ENCODE data around the gene NPM1.

NPM1 gene

DNA sequence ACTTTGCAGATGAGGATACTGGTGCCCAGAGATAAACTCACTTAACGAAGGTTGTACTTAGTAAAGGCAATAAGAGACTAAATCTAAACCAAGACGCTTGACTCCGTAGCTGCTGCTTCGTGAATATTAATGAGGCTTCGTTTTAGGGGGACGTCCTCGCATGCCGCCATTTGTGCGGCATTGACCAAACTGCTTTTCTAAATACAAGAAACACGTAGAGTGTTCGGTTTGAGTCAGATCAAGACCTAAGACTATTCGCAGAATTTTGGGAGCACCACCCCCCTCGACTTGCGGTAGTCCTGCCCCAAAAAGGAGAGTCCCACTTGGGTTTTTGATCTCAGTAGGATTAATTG is 1.1 kb downstream of the NPM1 start:
- Histone ChIP-seq H3K4me1 (ENCODE audit: control insufficient read depth, insufficient read depth, low read depth, low read length) (peaks cover 12% of the 10 kb centered on the region), H2AK5ac (ENCODE audit: low read length, severe bottlenecking) (no peak overlapping the region), H3K4me3 (ENCODE audit: insufficient read depth in 1 of 2, low read depth in 1 of 2, low read length in 2 of 2) (peak overlapping the region; percentile 85 to 94), H3K4me2 (ENCODE audit: low read length, poor library complexity, severe bottlenecking) (peak overlapping the region; percentile 86), H3K36me3 (ENCODE audit: control insufficient read depth in 1 of 2, insufficient read depth in 2 of 2, low read depth in 1 of 2, low read length in 2 of 2) (peaks cover 7 to 40% of the 10 kb centered on the region in 2 experiments), H2BK15ac (ENCODE audit: low read depth, poor library complexity, severe bottlenecking) (no peak overlapping the region), H3K23ac (ENCODE audit: low read length in 2 of 2) (no peak overlapping the region), H2BK5ac (ENCODE audit: low read depth, low read length, poor library complexity, severe bottlenecking) (no peak overlapping the region), H3K4ac (ENCODE audit: low read depth in 1 of 2, low read length in 2 of 2) (no peak overlapping the region), H2BK12ac (ENCODE audit: low read length in 2 of 2) (no peak overlapping the region), H4K91ac (ENCODE audit: low read length) (no peak overlapping the region), H3K27ac (ENCODE audit: low read length, poor library complexity, severe bottlenecking) (peak overlapping the region; percentile 93), H2BK120ac (ENCODE audit: low read depth, low read length) (no peak overlapping the region), H3K14ac (ENCODE audit: low read length in 2 of 2) (no peak overlapping the region), H3K18ac (ENCODE audit: low read depth in 1 of 2, low read length in 2 of 2) (no peak overlapping the region), H4K8ac (ENCODE audit: low read length) (no peak overlapping the region), H2AFZ (ENCODE audit: low read depth, low read length) (no peak overlapping the region), H3K27me3 (ENCODE audit: control insufficient read depth in 1 of 2, insufficient read depth in 1 of 2, low read length in 2 of 2) (no peaks in the 10 kb centered on the region), H3K9ac (ENCODE audit: low read length) (peak overlapping the region; percentile 95), H3K9me3 (ENCODE audit: control insufficient read depth, low read length) (no peaks in the 10 kb centered on the region), H3K79me1 (replicated peaks; ENCODE audit: low read length, poor library complexity, severe bottlenecking) (peaks cover 3% of the 10 kb centered on the region)
- DNase-seq = no peak
- WGBS = under 1% methylated on average over 14 of the region's 14 CpGs

DNA sequence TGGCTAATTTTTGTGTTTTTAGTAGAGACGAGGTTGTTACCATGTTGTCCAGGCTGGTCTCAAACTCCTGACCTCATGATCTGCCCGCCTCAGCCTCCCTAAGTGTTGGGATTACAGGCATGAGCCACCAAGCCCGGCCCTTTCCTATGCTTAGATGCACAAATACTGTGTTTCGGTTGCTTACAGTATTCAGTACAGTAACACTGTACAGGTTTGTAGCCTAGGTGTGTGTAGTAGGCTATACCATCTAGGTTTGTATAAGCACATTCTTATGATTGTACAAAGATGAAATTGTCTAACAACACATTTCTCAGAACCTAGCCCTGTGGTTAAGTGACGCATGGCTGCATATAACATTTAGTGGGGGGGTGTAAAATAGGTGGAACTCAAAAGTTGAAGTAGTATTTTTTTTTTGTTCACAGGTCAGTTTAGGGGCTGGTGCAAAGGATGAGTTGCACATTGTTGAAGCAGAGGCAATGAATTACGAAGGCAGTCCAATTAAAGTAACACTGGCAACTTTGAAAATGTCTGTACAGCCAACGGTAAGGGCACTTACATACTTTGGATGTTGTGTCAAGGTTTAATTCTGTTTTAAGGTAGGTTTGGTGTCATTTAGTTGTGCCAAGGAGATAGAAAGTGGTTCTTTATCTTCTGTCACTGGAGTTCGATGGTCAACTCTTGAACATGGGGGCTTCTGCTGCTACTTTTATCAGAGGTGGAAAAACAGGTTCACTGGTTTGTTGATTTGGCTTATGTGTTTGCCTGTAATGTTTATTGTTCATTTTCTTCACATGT is 3.4 kb downstream of the NPM1 start:
- H2AFZ ChIP-seq (ENCODE audit: low read depth, low read length) = no peak overlapping the region
- WGBS = 86% methylated on average over 7 of the region's 8 CpGs

DNA sequence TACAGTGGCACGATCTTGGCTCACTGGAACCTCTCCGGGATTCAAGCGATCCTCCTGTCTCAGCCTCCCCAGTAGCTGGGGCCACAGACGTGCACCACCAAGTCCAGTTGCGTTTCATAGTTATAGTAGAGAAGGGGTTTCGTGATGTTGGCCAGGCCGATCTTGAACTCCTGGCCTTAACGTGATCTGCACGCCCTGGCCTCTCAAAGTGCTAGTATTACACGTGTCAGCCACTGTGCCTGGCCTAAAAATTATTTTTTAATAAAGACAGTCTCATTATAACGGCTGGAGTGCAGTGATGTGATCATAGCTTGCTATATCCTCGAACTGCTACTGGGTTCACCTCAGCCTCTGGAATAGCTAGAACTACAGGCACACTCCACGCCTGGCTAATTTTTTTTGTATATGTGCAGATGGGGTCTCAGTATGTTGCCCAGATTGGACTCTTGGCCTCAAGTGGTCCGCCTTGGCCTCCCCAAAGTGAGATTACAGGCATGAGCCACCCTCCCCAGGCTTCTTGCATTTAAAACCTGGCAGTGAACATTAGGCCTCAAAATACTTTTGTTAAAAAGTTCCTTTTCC is 4.4 kb downstream of the NPM1 start:
- peak overlapping the region in 1 of 2 experiments; percentile 29 for H3K4me3 ChIP-seq (ENCODE audit: insufficient read depth in 1 of 2, low read depth in 1 of 2, low read length in 2 of 2)
- H3K27me3 ChIP-seq (ENCODE audit: control insufficient read depth in 1 of 2, insufficient read depth in 1 of 2, low read length in 2 of 2) = no peaks in the 10 kb centered on the region
- peaks cover 26 to 72% of the 10 kb centered on the region in 2 experiments for H3K36me3 ChIP-seq (ENCODE audit: control insufficient read depth in 1 of 2, insufficient read depth in 2 of 2, low read depth in 1 of 2, low read length in 2 of 2)
- no peak overlapping the region for H3K4me2 ChIP-seq (ENCODE audit: low read length, poor library complexity, severe bottlenecking)
- no peak overlapping the region for H4K8ac ChIP-seq (ENCODE audit: low read length)
- no peak overlapping the region for H2BK12ac ChIP-seq (ENCODE audit: low read length in 2 of 2)
- H2BK120ac ChIP-seq (ENCODE audit: low read depth, low read length) = no peak overlapping the region
- no peak overlapping the region for H3K27ac ChIP-seq (ENCODE audit: low read length, poor library complexity, severe bottlenecking)
- H3K9ac ChIP-seq (ENCODE audit: low read length) = peak overlapping the region; percentile 14
- 91% methylated on average over 12 of the region's 14 CpGs for WGBS
- H2BK15ac ChIP-seq (ENCODE audit: low read depth, poor library complexity, severe bottlenecking) = no peak overlapping the region
- no peaks in the 10 kb centered on the region for H3K79me1 ChIP-seq (replicated peaks; ENCODE audit: low read length, poor library complexity, severe bottlenecking)
- no peak overlapping the region for H2AK5ac ChIP-seq (ENCODE audit: low read length, severe bottlenecking)
- peaks cover 11% of the 10 kb centered on the region for H3K4me1 ChIP-seq (ENCODE audit: control insufficient read depth, insufficient read depth, low read depth, low read length)
- H3K18ac ChIP-seq (ENCODE audit: low read depth in 1 of 2, low read length in 2 of 2) = no peak overlapping the region
- DNase-seq = no peak
- H2AFZ ChIP-seq (ENCODE audit: low read depth, low read length) = no peak overlapping the region
- H3K23ac ChIP-seq (ENCODE audit: low read length in 2 of 2) = no peak overlapping the region
- no peak overlapping the region for H2BK5ac ChIP-seq (ENCODE audit: low read depth, low read length, poor library complexity, severe bottlenecking)
- H3K9me3 ChIP-seq (ENCODE audit: control insufficient read depth, low read length) = no peaks in the 10 kb centered on the region
- H3K14ac ChIP-seq (ENCODE audit: low read length in 2 of 2) = no peak overlapping the region
- no peak overlapping the region for H4K91ac ChIP-seq (ENCODE audit: low read length)
- H3K4ac ChIP-seq (ENCODE audit: low read depth in 1 of 2, low read length in 2 of 2) = no peak overlapping the region

More for the DNA sequence above, 3.4 kb downstream of the NPM1 start:
- H2BK15ac ChIP-seq (ENCODE audit: low read depth, poor library complexity, severe bottlenecking) = no peak overlapping the region
- no peak overlapping the region for H3K18ac ChIP-seq (ENCODE audit: low read depth in 1 of 2, low read length in 2 of 2)
- no peak overlapping the region for H3K27ac ChIP-seq (ENCODE audit: low read length, poor library complexity, severe bottlenecking)
- no peak overlapping the region for H2BK120ac ChIP-seq (ENCODE audit: low read depth, low read length)
- H3K4ac ChIP-seq (ENCODE audit: low read depth in 1 of 2, low read length in 2 of 2) = no peak overlapping the region
- H3K14ac ChIP-seq (ENCODE audit: low read length in 2 of 2) = no peak overlapping the region
- H3K4me1 ChIP-seq (ENCODE audit: control insufficient read depth, insufficient read depth, low read depth, low read length) = peaks cover 12% of the 10 kb centered on the region
- H3K79me1 ChIP-seq (replicated peaks; ENCODE audit: low read length, poor library complexity, severe bottlenecking) = peaks cover 3% of the 10 kb centered on the region
- H3K4me3 ChIP-seq (ENCODE audit: insufficient read depth in 1 of 2, low read depth in 1 of 2, low read length in 2 of 2) = peak overlapping the region in 1 of 2 experiments; percentile 94
- H3K23ac ChIP-seq (ENCODE audit: low read length in 2 of 2) = no peak overlapping the region
- peaks cover 22 to 62% of the 10 kb centered on the region in 2 experiments for H3K36me3 ChIP-seq (ENCODE audit: control insufficient read depth in 1 of 2, insufficient read depth in 2 of 2, low read depth in 1 of 2, low read length in 2 of 2)
- H3K9me3 ChIP-seq (ENCODE audit: control insufficient read depth, low read length) = no peaks in the 10 kb centered on the region
- H3K4me2 ChIP-seq (ENCODE audit: low read length, poor library complexity, severe bottlenecking) = peak overlapping the region; percentile 73
- no peak overlapping the region for H2BK12ac ChIP-seq (ENCODE audit: low read length in 2 of 2)
- no peak overlapping the region for H4K8ac ChIP-seq (ENCODE audit: low read length)
- peak overlapping the region; percentile 95 for H3K9ac ChIP-seq (ENCODE audit: low read length)
- no peak overlapping the region for H2AK5ac ChIP-seq (ENCODE audit: low read length, severe bottlenecking)
- no peak overlapping the region for H2BK5ac ChIP-seq (ENCODE audit: low read depth, low read length, poor library complexity, severe bottlenecking)
- peak; percentile 1 for DNase-seq
- H4K91ac ChIP-seq (ENCODE audit: low read length) = no peak overlapping the region
- no peaks in the 10 kb centered on the region for H3K27me3 ChIP-seq (ENCODE audit: control insufficient read depth in 1 of 2, insufficient read depth in 1 of 2, low read length in 2 of 2)

DNA sequence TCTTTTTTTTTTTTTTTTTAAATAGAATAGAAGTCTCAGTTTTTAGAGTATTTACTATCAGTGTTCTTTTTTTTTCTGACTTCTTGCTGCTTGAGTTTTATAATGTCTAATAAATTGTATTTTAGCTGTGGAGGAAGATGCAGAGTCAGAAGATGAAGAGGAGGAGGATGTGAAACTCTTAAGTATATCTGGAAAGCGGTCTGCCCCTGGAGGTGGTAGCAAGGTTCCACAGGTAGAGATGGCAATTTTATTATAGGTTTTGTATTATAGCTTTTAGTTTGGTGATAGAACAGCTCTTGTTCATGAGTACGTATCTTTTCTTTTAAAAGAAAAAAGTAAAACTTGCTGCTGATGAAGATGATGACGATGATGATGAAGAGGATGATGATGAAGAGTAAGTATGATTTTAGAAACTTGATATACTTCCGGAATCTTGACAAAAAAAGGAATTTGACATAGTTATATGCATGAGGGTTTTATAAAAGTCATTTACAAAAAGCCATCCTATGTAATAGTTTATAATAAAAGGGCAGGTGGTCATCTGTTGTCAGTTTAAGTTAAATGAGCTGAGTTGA is 5.0 kb downstream of the NPM1 start:
- H3K4ac ChIP-seq (ENCODE audit: low read depth in 1 of 2, low read length in 2 of 2) = no peak overlapping the region
- peaks cover 28 to 78% of the 10 kb centered on the region in 2 experiments for H3K36me3 ChIP-seq (ENCODE audit: control insufficient read depth in 1 of 2, insufficient read depth in 2 of 2, low read depth in 1 of 2, low read length in 2 of 2)
- no peak overlapping the region for H2BK5ac ChIP-seq (ENCODE audit: low read depth, low read length, poor library complexity, severe bottlenecking)
- no peaks in the 10 kb centered on the region for H3K27me3 ChIP-seq (ENCODE audit: control insufficient read depth in 1 of 2, insufficient read depth in 1 of 2, low read length in 2 of 2)
- no peak overlapping the region for H2AK5ac ChIP-seq (ENCODE audit: low read length, severe bottlenecking)
- no peak for DNase-seq
- H3K23ac ChIP-seq (ENCODE audit: low read length in 2 of 2) = no peak overlapping the region
- H2BK120ac ChIP-seq (ENCODE audit: low read depth, low read length) = no peak overlapping the region
- H3K9me3 ChIP-seq (ENCODE audit: control insufficient read depth, low read length) = no peaks in the 10 kb centered on the region
- no peak overlapping the region for H3K27ac ChIP-seq (ENCODE audit: low read length, poor library complexity, severe bottlenecking)
- no peak overlapping the region for H4K8ac ChIP-seq (ENCODE audit: low read length)
- no peak overlapping the region for H2BK12ac ChIP-seq (ENCODE audit: low read length in 2 of 2)
- no peak overlapping the region for H3K4me2 ChIP-seq (ENCODE audit: low read length, poor library complexity, severe bottlenecking)
- no peak overlapping the region for H2BK15ac ChIP-seq (ENCODE audit: low read depth, poor library complexity, severe bottlenecking)
- H4K91ac ChIP-seq (ENCODE audit: low read length) = no peak overlapping the region
- WGBS = 97% methylated on average over 3 of the region's 4 CpGs
- H3K4me3 ChIP-seq (ENCODE audit: insufficient read depth in 1 of 2, low read depth in 1 of 2, low read length in 2 of 2) = no peak overlapping the region
- H2AFZ ChIP-seq (ENCODE audit: low read depth, low read length) = no peak overlapping the region
- H3K4me1 ChIP-seq (ENCODE audit: control insufficient read depth, insufficient read depth, low read depth, low read length) = peaks cover 11% of the 10 kb centered on the region
- H3K18ac ChIP-seq (ENCODE audit: low read depth in 1 of 2, low read length in 2 of 2) = no peak overlapping the region
- H3K79me1 ChIP-seq (replicated peaks; ENCODE audit: low read length, poor library complexity, severe bottlenecking) = no peaks in the 10 kb centered on the region
- H3K9ac ChIP-seq (ENCODE audit: low read length) = peak overlapping the region; percentile 14
- no peak overlapping the region for H3K14ac ChIP-seq (ENCODE audit: low read length in 2 of 2)
